ENCODE results near the gene JMJD1C. TPM values are rescaled to one million over a fixed set of nuclear protein-coding genes. Genes with fewer than 3 reads are reported as not detected.

JMJD1C gene
- total RNA-seq, 2 experiments from 2014 or later = 389 to 399 TPM

DNA sequence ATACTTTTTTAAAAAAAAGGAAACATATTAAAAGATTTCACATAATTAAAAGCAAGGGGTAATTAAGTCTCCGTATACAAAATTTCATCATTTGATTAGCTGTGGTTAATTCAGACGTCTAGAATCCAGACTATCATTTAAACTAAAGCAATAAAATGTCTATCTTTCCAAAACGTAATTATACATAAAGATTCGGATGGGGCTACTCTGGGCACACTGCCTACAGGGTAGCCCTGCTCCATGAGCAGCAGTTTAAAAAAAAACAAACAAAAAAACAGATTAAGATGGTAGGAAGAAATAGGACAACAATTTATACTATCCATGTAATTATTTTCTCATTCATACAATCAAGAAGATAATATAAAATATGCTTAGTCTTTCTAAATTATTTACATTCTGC, 236.6 kb downstream of the JMJD1C start:
- no peaks in the 10 kb centered on the region for H3K9me3 Mint-ChIP-seq
- Histone ChIP-seq H3K9me3 (ENCODE audit: control insufficient read depth in 1 of 2, insufficient read depth in 1 of 2, low read length in 2 of 2) (no peaks in the 10 kb centered on the region), H3K27me3 (ENCODE audit: control insufficient read depth in 1 of 2, insufficient read depth in 2 of 2, low read length in 2 of 2) (no peaks in the 10 kb centered on the region), H3K36me3 (ENCODE audit: insufficient read depth, low read length) (no peaks in the 10 kb centered on the region), H3K27ac (ENCODE audit: low read depth in 1 of 2, low read length in 2 of 2) (no peak overlapping the region), H3K4me1 (ENCODE audit: insufficient read depth, low read length) (peaks cover 26% of the 10 kb centered on the region), H3K4me3 (ENCODE audit: low read length) (no peak overlapping the region)
- H3K27me3 Mint-ChIP-seq = no peaks in the 10 kb centered on the region
- POLR2A ChIA-PET = no interaction called here
- H3K27ac Mint-ChIP-seq = peak overlapping the region; percentile 36
- TF ChIP-seq, protein P1, sequence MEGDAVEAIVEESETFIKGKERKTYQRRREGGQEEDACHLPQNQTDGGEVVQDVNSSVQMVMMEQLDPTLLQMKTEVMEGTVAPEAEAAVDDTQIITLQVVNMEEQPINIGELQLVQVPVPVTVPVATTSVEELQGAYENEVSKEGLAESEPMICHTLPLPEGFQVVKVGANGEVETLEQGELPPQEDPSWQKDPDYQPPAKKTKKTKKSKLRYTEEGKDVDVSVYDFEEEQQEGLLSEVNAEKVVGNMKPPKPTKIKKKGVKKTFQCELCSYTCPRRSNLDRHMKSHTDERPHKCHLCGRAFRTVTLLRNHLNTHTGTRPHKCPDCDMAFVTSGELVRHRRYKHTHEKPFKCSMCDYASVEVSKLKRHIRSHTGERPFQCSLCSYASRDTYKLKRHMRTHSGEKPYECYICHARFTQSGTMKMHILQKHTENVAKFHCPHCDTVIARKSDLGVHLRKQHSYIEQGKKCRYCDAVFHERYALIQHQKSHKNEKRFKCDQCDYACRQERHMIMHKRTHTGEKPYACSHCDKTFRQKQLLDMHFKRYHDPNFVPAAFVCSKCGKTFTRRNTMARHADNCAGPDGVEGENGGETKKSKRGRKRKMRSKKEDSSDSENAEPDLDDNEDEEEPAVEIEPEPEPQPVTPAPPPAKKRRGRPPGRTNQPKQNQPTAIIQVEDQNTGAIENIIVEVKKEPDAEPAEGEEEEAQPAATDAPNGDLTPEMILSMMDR (IDR thresholded peaks at IDR 0.05) = no peak
- no peak for ATAC-seq (ENCODE audit: poor library complexity)
- intact Hi-C loops (cut with DNase I, micrococcal nuclease) = loop anchor here in 1 of 2 experiments (2.0 kb wide), 1 partner anchor 14 kb away; no protein-coding TSS in a partner anchor
- H3K4me3 Mint-ChIP-seq = no peak overlapping the region
- DNase-seq = no peak
- peaks cover 82% of the 10 kb centered on the region for H3K4me1 Mint-ChIP-seq (ENCODE audit: low read depth)
- CTCF ChIA-PET = no interaction called here
- H3K36me3 Mint-ChIP-seq (ENCODE audit: low read depth) = peaks cover 10% of the 10 kb centered on the region

DNA sequence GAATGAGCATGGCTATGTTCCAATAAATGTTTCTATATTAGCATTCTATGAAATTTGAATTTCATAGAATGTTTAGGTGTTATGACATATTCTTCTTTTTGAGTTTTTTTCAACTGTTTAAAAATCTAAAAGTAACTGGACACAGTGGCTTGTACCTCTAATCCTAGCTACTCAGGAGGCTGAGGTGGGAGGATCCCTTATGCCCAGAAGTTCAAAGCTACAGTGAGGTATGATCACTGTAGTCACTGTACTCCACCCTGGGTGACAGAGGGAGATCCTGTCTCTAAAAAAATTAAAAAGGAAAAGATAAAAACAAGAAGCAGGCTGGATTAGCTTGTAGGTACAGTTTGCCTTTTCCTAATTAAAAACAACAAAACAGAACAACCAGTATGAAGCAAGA, 237.5 kb downstream of the JMJD1C start:
- ATAC-seq (ENCODE audit: poor library complexity) (no peak), DNase-seq (peak in 1 of 14 experiments; percentile 18)
- Histone ChIP-seq H3K9me3 (ENCODE audit: control insufficient read depth in 1 of 2, insufficient read depth in 1 of 2, low read length in 2 of 2) (no peaks in the 10 kb centered on the region), H3K4me3 (ENCODE audit: low read length) (no peak overlapping the region), H3K27ac (ENCODE audit: low read depth in 1 of 2, low read length in 2 of 2) (peak overlapping the region in 1 of 2 donors; percentile 41), H3K4me1 (ENCODE audit: insufficient read depth, low read length) (peaks cover 24% of the 10 kb centered on the region), H3K27me3 (ENCODE audit: control insufficient read depth in 1 of 2, insufficient read depth in 2 of 2, low read length in 2 of 2) (no peaks in the 10 kb centered on the region), H3K36me3 (ENCODE audit: insufficient read depth, low read length) (no peaks in the 10 kb centered on the region)
- POLR2A ChIA-PET = interaction anchor here (0.5 to 1.8 kb wide), 7 partner anchors 8 to 401 kb away, joined by 3 to 10 read pairs (median 4); partner anchors contain the start of gene NRBF2
- peaks cover 10% of the 10 kb centered on the region for H3K36me3 Mint-ChIP-seq (ENCODE audit: low read depth)
- TF ChIP-seq, protein P1 (IDR thresholded peaks at IDR 0.05) = no peak
- no peak overlapping the region for H3K4me3 Mint-ChIP-seq
- H3K4me1 Mint-ChIP-seq (ENCODE audit: low read depth) = peaks cover 81% of the 10 kb centered on the region
- CTCF ChIA-PET = interaction anchor here (0.8 to 1.4 kb wide), 2 partner anchors 13 to 492 kb away, joined by 3 read pairs; no protein-coding TSS in a partner anchor
- no peaks in the 10 kb centered on the region for H3K9me3 Mint-ChIP-seq
- peak overlapping the region; percentile 84 for H3K27ac Mint-ChIP-seq
- intact Hi-C loops (cut with DNase I, micrococcal nuclease) = loop anchor here in 1 of 2 experiments (2.0 kb wide), 1 partner anchor 15 kb away; no protein-coding TSS in a partner anchor
- H3K27me3 Mint-ChIP-seq = no peaks in the 10 kb centered on the region

DNA sequence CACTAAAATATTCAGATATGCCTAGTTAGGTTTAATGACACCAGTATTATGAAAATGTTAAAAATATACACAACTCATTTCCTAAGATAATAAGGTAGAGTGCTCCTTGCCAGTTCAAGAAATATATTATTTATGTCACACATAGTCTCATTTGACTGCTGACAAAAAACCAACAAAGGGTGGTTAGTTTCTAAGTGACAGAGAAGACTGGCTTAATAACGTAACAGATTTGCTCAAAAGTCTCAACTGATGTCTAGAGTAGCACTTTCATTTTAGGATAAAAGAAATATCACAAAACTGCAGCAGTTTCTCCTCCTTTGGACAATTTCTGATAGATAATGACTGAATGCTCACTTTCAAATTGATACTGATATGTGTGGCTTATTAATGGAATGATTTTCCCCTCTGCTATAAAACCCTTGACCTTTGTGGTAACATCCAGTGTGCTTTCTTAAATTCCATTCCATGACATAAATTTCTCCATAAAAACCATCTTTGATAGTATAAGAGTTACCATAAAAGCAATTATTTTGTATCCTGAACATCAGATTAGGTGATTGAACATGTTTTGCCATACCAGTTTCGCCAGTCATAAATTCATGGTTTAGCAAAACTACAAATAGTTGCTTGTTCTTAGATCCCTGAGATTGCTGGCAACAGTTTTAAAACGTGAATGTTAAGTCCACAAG, 238.4 kb downstream of the JMJD1C start:
- TF ChIP-seq, protein P1 (IDR thresholded peaks at IDR 0.05) = no peak
- DNase-seq = peak in 3 of 14 experiments; percentile 42 to 51 (median 43)
- H3K9me3 ChIP-seq (ENCODE audit: control insufficient read depth in 1 of 2, insufficient read depth in 1 of 2, low read length in 2 of 2) = no peaks in the 10 kb centered on the region
- ATAC-seq (ENCODE audit: poor library complexity) = peak; percentile 19
- ChIA-PET POLR2A (interaction anchor here (0.8 to 1.8 kb wide), 4 partner anchors 14 to 402 kb away, joined by 3 to 10 read pairs (median 4); partner anchors contain the start of gene NRBF2), CTCF (interaction anchor here (0.8 to 1.4 kb wide), 3 partner anchors 14 to 493 kb away, joined by 3 to 6 read pairs (median 3); no protein-coding TSS in a partner anchor)
- peaks cover 24% of the 10 kb centered on the region for H3K4me1 ChIP-seq (ENCODE audit: insufficient read depth, low read length)
- peak overlapping the region; percentile 84 for H3K27ac Mint-ChIP-seq
- peaks cover 9% of the 10 kb centered on the region for H3K36me3 Mint-ChIP-seq (ENCODE audit: low read depth)
- H3K27me3 ChIP-seq (ENCODE audit: control insufficient read depth in 1 of 2, insufficient read depth in 2 of 2, low read length in 2 of 2) = no peaks in the 10 kb centered on the region
- no peaks in the 10 kb centered on the region for H3K27me3 Mint-ChIP-seq
- intact Hi-C loops (cut with DNase I, micrococcal nuclease) = loop anchor here in 1 of 2 experiments (2.0 kb wide), 1 partner anchor 41 kb away; no protein-coding TSS in a partner anchor
- peaks cover 81% of the 10 kb centered on the region for H3K4me1 Mint-ChIP-seq (ENCODE audit: low read depth)
- peak overlapping the region; percentile 40 for H3K4me3 Mint-ChIP-seq
- H3K27ac ChIP-seq (ENCODE audit: low read depth in 1 of 2, low read length in 2 of 2) = peak overlapping the region in 1 of 2 donors; percentile 41
- H3K36me3 ChIP-seq (ENCODE audit: insufficient read depth, low read length) = no peaks in the 10 kb centered on the region
- no peaks in the 10 kb centered on the region for H3K9me3 Mint-ChIP-seq
- no peak overlapping the region for H3K4me3 ChIP-seq (ENCODE audit: low read length)

All from CD4-positive, alpha-beta T cell (primary cell).